ENCODE data around the gene ZYG11B. TPM values are rescaled to one million over a fixed set of nuclear protein-coding genes. Genes with fewer than 3 reads are reported as not detected.

ZYG11B gene
- polyA plus RNA-seq, 1 donor from 2014 or later = 48.7 TPM

DNA sequence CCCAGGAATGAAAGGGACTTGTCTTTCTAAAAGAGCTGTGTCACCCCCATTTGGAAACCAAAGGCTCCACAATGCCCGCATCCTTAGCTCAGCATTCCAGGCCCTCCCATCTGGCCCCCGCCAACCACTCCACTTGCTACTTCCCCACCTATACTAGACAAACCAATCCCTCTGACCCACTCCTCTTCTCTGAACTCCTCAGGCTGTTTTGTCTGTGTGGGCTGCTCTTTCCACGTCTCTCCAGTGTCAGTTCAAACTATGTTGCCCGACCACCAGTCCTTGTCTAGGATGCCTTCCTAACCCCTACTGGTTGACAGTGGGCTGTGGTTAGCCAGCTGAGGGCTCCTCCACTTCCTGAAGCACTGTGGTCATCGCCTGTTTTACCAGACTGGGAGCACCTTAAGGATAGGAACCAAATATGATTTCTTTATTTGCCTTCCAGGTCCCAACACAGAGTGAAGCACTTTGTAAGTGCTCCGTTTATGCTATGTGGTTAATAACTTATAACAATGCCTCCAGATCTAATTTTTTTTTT, 20.1 kb upstream of the ZYG11B start:
- Histone ChIP-seq H3K4me3 (ENCODE audit: low read length) (no peak overlapping the region), H3K4me2 (ENCODE audit: low read length) (no peak overlapping the region), H3K27me3 (ENCODE audit: insufficient read depth, low read depth, low read length) (no peaks in the 10 kb centered on the region), H3F3A (ENCODE audit: insufficient read depth, low read length, poor library complexity, severe bottlenecking) (no peaks in the 10 kb centered on the region), H3K9ac (ENCODE audit: low read length) (no peak overlapping the region), H2AFZ (ENCODE audit: low read depth, low read length) (no peak overlapping the region), H3K9me2 (ENCODE audit: insufficient read depth, low read length) (no peaks in the 10 kb centered on the region), H3K36me3 (ENCODE audit: insufficient read depth, low read length) (no peaks in the 10 kb centered on the region), H3K9me3 (ENCODE audit: low read length) (no peaks in the 10 kb centered on the region), H3K79me2 (replicated peaks; ENCODE audit: insufficient read depth, low read length) (no peaks in the 10 kb centered on the region), H3K27ac (ENCODE audit: low read length) (no peak overlapping the region), H4K20me1 (ENCODE audit: insufficient read depth) (no peaks in the 10 kb centered on the region)
- no peak for TF ChIP-seq EZH2 (IDR thresholded peaks at IDR 0.05; ENCODE audit: borderline replicate concordance, insufficient read depth, low read length, poor library complexity, severe bottlenecking)
- no peak for TF ChIP-seq SMC3 (conservative IDR thresholded peaks at IDR 0.05; ENCODE audit: poor library complexity)
- no peak for TF ChIP-seq EP300 (conservative IDR thresholded peaks at IDR 0.05; ENCODE audit: poor library complexity, severe bottlenecking)
- no peak for TF ChIP-seq RAD21 (conservative IDR thresholded peaks at IDR 0.05)
- TF ChIP-seq, protein P1, sequence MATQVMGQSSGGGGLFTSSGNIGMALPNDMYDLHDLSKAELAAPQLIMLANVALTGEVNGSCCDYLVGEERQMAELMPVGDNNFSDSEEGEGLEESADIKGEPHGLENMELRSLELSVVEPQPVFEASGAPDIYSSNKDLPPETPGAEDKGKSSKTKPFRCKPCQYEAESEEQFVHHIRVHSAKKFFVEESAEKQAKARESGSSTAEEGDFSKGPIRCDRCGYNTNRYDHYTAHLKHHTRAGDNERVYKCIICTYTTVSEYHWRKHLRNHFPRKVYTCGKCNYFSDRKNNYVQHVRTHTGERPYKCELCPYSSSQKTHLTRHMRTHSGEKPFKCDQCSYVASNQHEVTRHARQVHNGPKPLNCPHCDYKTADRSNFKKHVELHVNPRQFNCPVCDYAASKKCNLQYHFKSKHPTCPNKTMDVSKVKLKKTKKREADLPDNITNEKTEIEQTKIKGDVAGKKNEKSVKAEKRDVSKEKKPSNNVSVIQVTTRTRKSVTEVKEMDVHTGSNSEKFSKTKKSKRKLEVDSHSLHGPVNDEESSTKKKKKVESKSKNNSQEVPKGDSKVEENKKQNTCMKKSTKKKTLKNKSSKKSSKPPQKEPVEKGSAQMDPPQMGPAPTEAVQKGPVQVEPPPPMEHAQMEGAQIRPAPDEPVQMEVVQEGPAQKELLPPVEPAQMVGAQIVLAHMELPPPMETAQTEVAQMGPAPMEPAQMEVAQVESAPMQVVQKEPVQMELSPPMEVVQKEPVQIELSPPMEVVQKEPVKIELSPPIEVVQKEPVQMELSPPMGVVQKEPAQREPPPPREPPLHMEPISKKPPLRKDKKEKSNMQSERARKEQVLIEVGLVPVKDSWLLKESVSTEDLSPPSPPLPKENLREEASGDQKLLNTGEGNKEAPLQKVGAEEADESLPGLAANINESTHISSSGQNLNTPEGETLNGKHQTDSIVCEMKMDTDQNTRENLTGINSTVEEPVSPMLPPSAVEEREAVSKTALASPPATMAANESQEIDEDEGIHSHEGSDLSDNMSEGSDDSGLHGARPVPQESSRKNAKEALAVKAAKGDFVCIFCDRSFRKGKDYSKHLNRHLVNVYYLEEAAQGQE (IDR thresholded peaks at IDR 0.05; ENCODE audit: borderline replicate concordance) = no peak
- no peak for TF ChIP-seq MXI1 (conservative IDR thresholded peaks at IDR 0.05; ENCODE audit: poor library complexity, severe bottlenecking)
- TF ChIP-seq, protein P2, sequence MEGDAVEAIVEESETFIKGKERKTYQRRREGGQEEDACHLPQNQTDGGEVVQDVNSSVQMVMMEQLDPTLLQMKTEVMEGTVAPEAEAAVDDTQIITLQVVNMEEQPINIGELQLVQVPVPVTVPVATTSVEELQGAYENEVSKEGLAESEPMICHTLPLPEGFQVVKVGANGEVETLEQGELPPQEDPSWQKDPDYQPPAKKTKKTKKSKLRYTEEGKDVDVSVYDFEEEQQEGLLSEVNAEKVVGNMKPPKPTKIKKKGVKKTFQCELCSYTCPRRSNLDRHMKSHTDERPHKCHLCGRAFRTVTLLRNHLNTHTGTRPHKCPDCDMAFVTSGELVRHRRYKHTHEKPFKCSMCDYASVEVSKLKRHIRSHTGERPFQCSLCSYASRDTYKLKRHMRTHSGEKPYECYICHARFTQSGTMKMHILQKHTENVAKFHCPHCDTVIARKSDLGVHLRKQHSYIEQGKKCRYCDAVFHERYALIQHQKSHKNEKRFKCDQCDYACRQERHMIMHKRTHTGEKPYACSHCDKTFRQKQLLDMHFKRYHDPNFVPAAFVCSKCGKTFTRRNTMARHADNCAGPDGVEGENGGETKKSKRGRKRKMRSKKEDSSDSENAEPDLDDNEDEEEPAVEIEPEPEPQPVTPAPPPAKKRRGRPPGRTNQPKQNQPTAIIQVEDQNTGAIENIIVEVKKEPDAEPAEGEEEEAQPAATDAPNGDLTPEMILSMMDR (IDR thresholded peaks at IDR 0.05; ENCODE audit: poor library complexity, severe bottlenecking) = no peak
- no peak for TF ChIP-seq POLR2AphosphoS5 (IDR thresholded peaks at IDR 0.05)
- no peak for TF ChIP-seq TAF1 (IDR thresholded peaks at IDR 0.05; ENCODE audit: low read depth)

DNA sequence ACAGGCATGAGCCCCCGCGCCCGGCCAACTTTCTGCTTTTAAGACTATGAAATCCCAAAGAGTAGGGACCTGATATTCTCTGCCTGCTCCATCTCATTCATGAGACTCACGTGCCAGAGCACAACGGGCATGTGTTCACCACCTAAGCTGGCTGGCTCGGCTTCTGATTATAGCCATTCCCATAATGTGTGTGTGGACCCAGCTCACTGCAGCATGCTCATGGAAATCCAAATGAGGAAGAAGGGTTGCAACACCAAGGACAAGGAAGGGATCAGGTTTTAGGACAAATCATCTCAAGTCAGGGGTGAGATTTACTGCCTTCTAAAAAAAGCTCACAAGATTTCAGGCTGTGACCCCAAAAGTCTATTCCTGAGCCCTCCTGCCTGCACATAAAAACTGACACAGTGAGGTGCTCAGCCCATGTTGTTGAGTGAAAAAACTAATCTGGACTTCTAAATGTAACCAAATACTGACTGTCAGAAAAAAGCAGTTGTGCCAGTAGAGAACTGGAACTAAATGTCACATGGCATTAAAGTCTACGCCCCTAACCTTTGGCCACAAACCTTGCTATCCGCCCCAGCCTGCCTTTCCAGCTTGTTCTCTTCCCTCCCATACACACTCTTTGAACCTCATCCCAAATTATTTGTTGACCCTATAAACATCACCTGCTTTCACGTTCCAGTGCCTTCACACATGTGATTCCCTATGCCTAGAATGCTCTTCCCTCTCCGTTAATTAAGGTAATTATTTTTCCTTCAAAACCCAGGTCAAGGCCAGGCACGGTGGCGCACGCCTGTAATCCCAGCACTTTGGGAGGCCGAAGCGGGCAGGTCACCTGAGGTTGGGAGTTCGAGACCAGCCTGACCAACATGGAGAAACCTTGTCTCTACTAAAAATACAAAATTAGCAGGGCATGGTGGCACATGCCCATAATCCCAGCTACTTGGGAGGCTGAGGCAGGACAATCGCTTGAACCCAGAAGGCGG, 19.0 kb upstream of the ZYG11B start:
- TF ChIP-seq, protein P2 (IDR thresholded peaks at IDR 0.05; ENCODE audit: poor library complexity, severe bottlenecking) = no peak
- no peak for TF ChIP-seq POLR2AphosphoS5 (IDR thresholded peaks at IDR 0.05)
- TF ChIP-seq TAF1 (IDR thresholded peaks at IDR 0.05; ENCODE audit: low read depth) = no peak
- TF ChIP-seq EP300 (conservative IDR thresholded peaks at IDR 0.05; ENCODE audit: poor library complexity, severe bottlenecking) = no peak
- no peaks in the 10 kb centered on the region for H3K36me3 ChIP-seq (ENCODE audit: insufficient read depth, low read length)
- H3F3A ChIP-seq (ENCODE audit: insufficient read depth, low read length, poor library complexity, severe bottlenecking) = no peaks in the 10 kb centered on the region
- H3K79me2 ChIP-seq (replicated peaks; ENCODE audit: insufficient read depth, low read length) = no peaks in the 10 kb centered on the region
- no peak overlapping the region for H3K9ac ChIP-seq (ENCODE audit: low read length)
- no peaks in the 10 kb centered on the region for H3K27me3 ChIP-seq (ENCODE audit: insufficient read depth, low read depth, low read length)
- no peaks in the 10 kb centered on the region for H3K9me2 ChIP-seq (ENCODE audit: insufficient read depth, low read length)
- no peak overlapping the region for H3K27ac ChIP-seq (ENCODE audit: low read length)
- no peak overlapping the region for H2AFZ ChIP-seq (ENCODE audit: low read depth, low read length)
- no peaks in the 10 kb centered on the region for H4K20me1 ChIP-seq (ENCODE audit: insufficient read depth)
- no peak overlapping the region for H3K4me2 ChIP-seq (ENCODE audit: low read length)
- no peak overlapping the region for H3K4me3 ChIP-seq (ENCODE audit: low read length)
- no peaks in the 10 kb centered on the region for H3K9me3 ChIP-seq (ENCODE audit: low read length)

Measured in neural cell (in vitro differentiated cells).